Measurements from ENCODE around the gene HK3.

DNA sequence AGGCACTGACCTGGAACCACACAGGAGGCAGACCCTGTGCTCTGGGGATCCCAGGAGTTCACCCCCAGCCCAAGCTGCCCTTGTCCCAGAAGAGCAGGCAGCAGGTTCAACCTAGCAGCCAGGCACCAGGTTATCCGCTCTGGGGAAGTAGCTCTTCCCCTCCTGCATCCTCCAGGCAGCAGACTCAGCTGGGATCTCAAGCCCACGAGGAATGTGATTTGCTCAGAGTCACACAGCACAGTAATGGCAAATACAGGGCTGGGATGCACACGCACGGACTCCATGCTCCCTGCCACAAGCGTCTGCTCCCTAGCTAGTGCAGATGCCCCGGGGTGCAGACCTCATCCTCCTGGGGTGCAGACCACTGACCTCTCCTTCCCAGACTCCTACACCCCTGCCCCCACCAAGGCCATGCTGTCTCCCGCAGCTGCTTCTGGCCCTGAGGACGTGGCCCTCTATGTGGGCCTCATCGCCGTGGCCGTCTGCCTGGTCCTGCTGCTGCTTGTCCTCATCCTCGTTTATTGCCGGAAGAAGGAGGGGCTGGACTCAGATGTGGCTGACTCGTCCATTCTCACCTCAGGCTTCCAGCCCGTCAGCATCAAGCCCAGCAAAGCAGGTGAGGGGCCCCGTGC lies 25.5 kb downstream of the HK3 start:
- TF ChIP-seq CTCF (IDR thresholded peaks at IDR 0.05; ENCODE audit: borderline replicate concordance, extremely low read depth, low read length, poor library complexity, severe bottlenecking) = no peak
- TF ChIP-seq EZH2 (IDR thresholded peaks at IDR 0.05; ENCODE audit: borderline replicate concordance, low read depth, low read length, severe bottlenecking) = no peak

Measured in DND-41 (cell line).